Smooth muscle cell (in vitro differentiated cells): ENCODE results near the gene PTGFRN. TPM values are rescaled to one million over a fixed set of nuclear protein-coding genes. Genes with fewer than 3 reads are reported as not detected.

Experiments
- DNase-seq: peaks from one replicate; lab custom pipeline; 2025; ENCODE audit not compliant: unreplicated experiment; lab: John Stamatoyannopoulos, UW
- H2AFZ ChIP-seq: fragments of 200-600 bp; sonication (generic); 2 replicates; pipeline ENCODE4 v1.6.0; 2016; ENCODE audit warnings: antibody characterized with exemption, low read depth, mild to moderate bottlenecking
- H3F3A ChIP-seq: fragments of 200-600 bp; sonication (generic); 2 replicates; pipeline ENCODE4 v1.6.0; 2017; ENCODE audit warnings: antibody characterized with exemption, low read depth
- H3K27ac ChIP-seq: fragments of 200-600 bp; sonication (generic); 2 replicates; pipeline ENCODE4 v1.5.1; 2016; ENCODE audit warnings: low read depth, mild to moderate bottlenecking
- H3K27me3 ChIP-seq: fragments of 200-600 bp; sonication (generic); 2 replicates; pipeline ENCODE4 v1.6.1; 2016; ENCODE audit warnings: low read depth, mild to moderate bottlenecking
- H3K36me3 ChIP-seq: fragments of 200-600 bp; sonication (generic); 2 replicates; pipeline ENCODE4 v1.5.1; 2016; ENCODE audit warnings: low read depth
- H3K4me1 ChIP-seq: fragments of 200-600 bp; sonication (generic); 2 replicates; pipeline ENCODE4 v1.5.1; 2016; ENCODE audit warnings: low read depth
- H3K4me2 ChIP-seq: fragments of 200-600 bp; sonication (generic); 2 replicates; pipeline ENCODE4 v1.6.0; 2016; ENCODE audit warnings: mild to moderate bottlenecking
- H3K4me3 ChIP-seq: fragments of 200-600 bp; sonication (generic); 2 replicates; pipeline ENCODE4 v1.5.1; 2016; ENCODE audit warnings: mild to moderate bottlenecking
- H3K79me2 ChIP-seq: fragments of 200-600 bp; sonication (generic); 2 replicates; pipeline ENCODE4 v1.6.0; 2016; ENCODE audit warnings: low read depth, mild to moderate bottlenecking
- H3K9ac ChIP-seq: fragments of 200-600 bp; sonication (generic); 2 replicates; pipeline ENCODE4 v1.6.0; 2016; ENCODE audit warnings: low read depth
- H3K9me3 ChIP-seq: fragments of 200-600 bp; sonication (generic); replicated peaks from 2 replicates; pipeline ENCODE4 v1.5.1; 2016; ENCODE audit warnings: low read depth
- H4K20me1 ChIP-seq: fragments of 200-600 bp; sonication (generic); 2 replicates; pipeline ENCODE4 v1.6.0; 2016; ENCODE audit warnings: low read depth
- WGBS: methylation state at CpG from one replicate; pipeline ENCODE4 v1.1.7; 2016; ENCODE audit warnings: low lambda C conversion rate; 5-methylcytosine and 5-hydroxymethylcytosine counted together
- polyA plus RNA-seq: library from polyadenylated mRNA; unstranded; fragments of >200 nt; fragmentation: Nextera tagmentation; extraction: Ambion mirVana; gene quantifications from 2 replicates; pipeline ENCODE4 v1.2.1, GENCODE V29; 2016
- total RNA-seq: library from RNA; depleted of rRNA; stranded (reverse); fragments of >200 nt; gene quantifications from 2 replicates; pipeline ENCODE4 v1.2.3, GENCODE V29; 2014
- TF ChIP-seq, protein P1 (sequence below): fragments of 200-600 bp; sonication (generic); IDR thresholded peaks from 2 replicates; pipeline ENCODE4 v1.5.1; 2017; ENCODE audit warnings: borderline replicate concordance, mild to moderate bottlenecking, antibody characterized with exemption; ENCODE audit not compliant: insufficient read depth, poor library complexity, severe bottlenecking

Gene PTGFRN
- total and polyA plus RNA-seq, 2 experiments from 2014 or later: 64.2 to 97.9 TPM

DNA sequence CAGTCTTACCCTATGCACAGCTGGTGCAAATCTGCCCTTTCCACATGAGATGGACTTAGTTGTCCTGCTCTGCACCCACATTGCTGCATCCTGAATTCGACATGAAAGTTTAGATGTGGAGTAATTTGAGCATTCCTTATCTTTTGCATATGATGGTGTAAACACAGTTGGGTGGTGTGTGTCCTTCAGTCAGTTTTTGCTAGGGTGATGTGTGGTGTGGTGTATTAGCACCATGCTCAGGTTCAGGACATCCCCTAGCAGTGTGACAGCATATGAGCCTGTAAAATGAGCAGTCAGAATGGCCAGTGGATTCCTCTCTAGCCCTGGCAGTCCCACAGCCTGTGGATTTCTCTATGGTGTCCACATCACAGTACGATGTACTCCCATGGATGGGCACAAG, 49.3 kb downstream of the PTGFRN start:
- TF ChIP-seq, protein P1, sequence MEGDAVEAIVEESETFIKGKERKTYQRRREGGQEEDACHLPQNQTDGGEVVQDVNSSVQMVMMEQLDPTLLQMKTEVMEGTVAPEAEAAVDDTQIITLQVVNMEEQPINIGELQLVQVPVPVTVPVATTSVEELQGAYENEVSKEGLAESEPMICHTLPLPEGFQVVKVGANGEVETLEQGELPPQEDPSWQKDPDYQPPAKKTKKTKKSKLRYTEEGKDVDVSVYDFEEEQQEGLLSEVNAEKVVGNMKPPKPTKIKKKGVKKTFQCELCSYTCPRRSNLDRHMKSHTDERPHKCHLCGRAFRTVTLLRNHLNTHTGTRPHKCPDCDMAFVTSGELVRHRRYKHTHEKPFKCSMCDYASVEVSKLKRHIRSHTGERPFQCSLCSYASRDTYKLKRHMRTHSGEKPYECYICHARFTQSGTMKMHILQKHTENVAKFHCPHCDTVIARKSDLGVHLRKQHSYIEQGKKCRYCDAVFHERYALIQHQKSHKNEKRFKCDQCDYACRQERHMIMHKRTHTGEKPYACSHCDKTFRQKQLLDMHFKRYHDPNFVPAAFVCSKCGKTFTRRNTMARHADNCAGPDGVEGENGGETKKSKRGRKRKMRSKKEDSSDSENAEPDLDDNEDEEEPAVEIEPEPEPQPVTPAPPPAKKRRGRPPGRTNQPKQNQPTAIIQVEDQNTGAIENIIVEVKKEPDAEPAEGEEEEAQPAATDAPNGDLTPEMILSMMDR: no peak
- no peaks in the 10 kb centered on the region for H3K9me3 ChIP-seq
- WGBS: 74% methylated on average over 2 of the region's 2 CpGs
- no peak for DNase-seq
- no peak overlapping the region for H3K9ac ChIP-seq
- H3K4me3 ChIP-seq: no peak overlapping the region
- no peak overlapping the region for H3K27ac ChIP-seq
- H3F3A ChIP-seq: no peaks in the 10 kb centered on the region
- H4K20me1 ChIP-seq: peaks cover 72% of the 10 kb centered on the region
- no peak overlapping the region for H3K4me2 ChIP-seq
- no peaks in the 10 kb centered on the region for H3K27me3 ChIP-seq
- no peaks in the 10 kb centered on the region for H3K36me3 ChIP-seq
- H3K4me1 ChIP-seq: no peaks in the 10 kb centered on the region
- H3K79me2 ChIP-seq: peaks cover 9% of the 10 kb centered on the region
- no peak overlapping the region for H2AFZ ChIP-seq

DNA sequence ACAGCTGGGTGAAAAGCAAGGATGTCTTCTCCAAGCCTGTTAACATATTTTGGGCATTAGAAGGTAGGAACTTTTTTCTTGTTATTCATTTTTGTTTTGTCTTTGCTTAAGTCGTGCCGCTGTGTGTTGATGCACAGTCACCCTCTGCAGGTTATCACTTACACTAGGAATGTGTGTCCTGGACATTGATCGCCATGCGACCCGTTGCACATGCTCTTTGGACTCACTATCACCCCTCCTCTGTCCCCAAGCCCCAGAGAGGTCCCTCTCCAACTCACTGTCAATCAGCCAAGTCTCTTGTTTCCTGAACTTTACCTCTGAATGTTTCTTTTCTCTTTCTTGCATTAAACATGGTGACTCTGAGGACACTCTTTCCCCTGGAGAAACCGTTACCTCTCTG, 51.9 kb downstream of the PTGFRN start:
- TF ChIP-seq, protein P1: no peak
- H3K4me1 ChIP-seq: no peaks in the 10 kb centered on the region
- H3K27ac ChIP-seq: no peak overlapping the region
- H3K9ac ChIP-seq: no peak overlapping the region
- H2AFZ ChIP-seq: no peak overlapping the region
- H3K79me2 ChIP-seq: no peaks in the 10 kb centered on the region
- no peaks in the 10 kb centered on the region for H3K9me3 ChIP-seq
- no peaks in the 10 kb centered on the region for H3F3A ChIP-seq
- WGBS: 93% methylated on average over 6 of the region's 6 CpGs
- no peaks in the 10 kb centered on the region for H3K27me3 ChIP-seq
- H4K20me1 ChIP-seq: peaks cover 49% of the 10 kb centered on the region
- DNase-seq: no peak
- no peak overlapping the region for H3K4me3 ChIP-seq
- no peaks in the 10 kb centered on the region for H3K36me3 ChIP-seq
- H3K4me2 ChIP-seq: no peak overlapping the region

DNA sequence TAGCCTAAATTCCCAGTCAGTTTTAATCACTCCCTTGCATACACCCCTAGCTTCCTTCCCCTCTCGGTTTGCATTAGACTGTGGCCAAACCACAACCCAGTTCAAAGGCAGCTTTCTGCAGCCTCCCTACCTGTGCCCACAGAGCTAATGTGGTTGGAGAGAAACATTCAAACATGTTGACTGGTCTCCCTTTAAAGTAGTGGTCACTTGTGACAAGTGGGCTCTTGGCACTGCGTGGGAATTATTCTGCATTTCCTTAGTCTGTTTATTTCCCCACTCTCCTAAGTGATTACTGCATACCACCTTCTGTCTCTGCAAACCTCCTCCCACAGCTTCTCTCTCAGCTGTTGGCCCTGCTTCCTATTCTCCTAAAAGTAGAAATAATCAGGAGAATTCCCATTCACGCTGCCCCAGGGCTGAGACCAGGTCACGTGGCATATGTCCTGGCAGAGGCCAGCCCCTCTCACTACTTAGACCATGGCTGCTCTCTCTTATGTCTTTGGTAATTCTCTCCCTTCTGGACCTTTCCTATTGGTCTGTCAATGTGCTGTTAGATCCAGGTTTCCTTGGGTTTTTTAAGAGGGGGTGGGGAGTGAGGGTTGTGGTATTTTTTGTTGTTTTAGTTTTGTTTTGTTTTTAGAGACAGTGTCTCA, 53.4 kb downstream of the PTGFRN start:
- H2AFZ ChIP-seq: no peak overlapping the region
- H4K20me1 ChIP-seq: peaks cover 40% of the 10 kb centered on the region
- TF ChIP-seq, protein P1: no peak
- H3K27me3 ChIP-seq: no peaks in the 10 kb centered on the region
- H3K79me2 ChIP-seq: no peaks in the 10 kb centered on the region
- H3K36me3 ChIP-seq: peaks cover 10% of the 10 kb centered on the region
- H3F3A ChIP-seq: no peaks in the 10 kb centered on the region
- 81% methylated on average over 4 of the region's 4 CpGs for WGBS
- H3K9ac ChIP-seq: no peak overlapping the region
- no peaks in the 10 kb centered on the region for H3K9me3 ChIP-seq
- no peak overlapping the region for H3K27ac ChIP-seq
- H3K4me3 ChIP-seq: no peak overlapping the region
- H3K4me1 ChIP-seq: no peaks in the 10 kb centered on the region
- H3K4me2 ChIP-seq: no peak overlapping the region
- DNase-seq: no peak

DNA sequence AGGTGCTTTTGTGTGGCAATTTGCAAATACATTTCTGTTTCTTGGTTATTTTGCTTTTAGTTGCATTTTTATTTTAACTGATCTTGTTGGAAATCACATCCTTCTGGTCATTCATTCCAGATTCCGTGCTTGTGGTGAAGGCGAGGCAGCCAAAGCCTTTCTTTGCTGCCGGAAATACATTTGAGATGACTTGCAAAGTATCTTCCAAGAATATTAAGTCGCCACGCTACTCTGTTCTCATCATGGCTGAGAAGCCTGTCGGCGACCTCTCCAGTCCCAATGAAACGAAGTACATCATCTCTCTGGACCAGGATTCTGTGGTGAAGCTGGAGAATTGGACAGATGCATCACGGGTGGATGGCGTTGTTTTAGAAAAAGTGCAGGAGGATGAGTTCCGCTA, 57.1 kb downstream of the PTGFRN start:
- WGBS: 98% methylated on average over 11 of the region's 11 CpGs
- Histone ChIP-seq H3K4me3 (no peak overlapping the region), H3K9ac (no peak overlapping the region), H3K27ac (no peak overlapping the region), H3K4me2 (no peak overlapping the region), H3K27me3 (no peaks in the 10 kb centered on the region), H3K4me1 (peaks cover 8% of the 10 kb centered on the region), H2AFZ (no peak overlapping the region), H3F3A (no peaks in the 10 kb centered on the region), H4K20me1 (peaks cover 33% of the 10 kb centered on the region), H3K36me3 (peaks cover 16% of the 10 kb centered on the region), H3K79me2 (peaks cover 4% of the 10 kb centered on the region), H3K9me3 (no peaks in the 10 kb centered on the region)
- TF ChIP-seq, protein P1: no peak
- no peak for DNase-seq
